ENCODE measurements around the gene CCNL1. TPM values are rescaled to one million over a fixed set of nuclear protein-coding genes. Genes with fewer than 3 reads are reported as not detected.
"Not testable (repeated sequence)": the region's sequence is repeated elsewhere in the genome, so short reads cannot be mapped to it uniquely, and the experiment has no call there.

CCNL1 gene
- total and polyA plus RNA-seq, 8 donors: 30.2 to 149 (median 43.5) TPM

GRCh38 chr3:157199841-157200240 lies 39.9 kb upstream of the CCNL1 start:
- WGBS, 2 donors: 65 to 82% methylated on average over 3 of the region's 3 CpGs
- Histone ChIP-seq H3K27me3 (no peaks in the 10 kb centered on the region), H3K36me3 (no peaks in the 10 kb centered on the region), H3K27ac (no peak overlapping the region), H3K4me1 (peaks cover 0 to 3% (median 0%) of the 10 kb centered on the region in 3 donors), H3K4me3 (no peak overlapping the region), H3K9me3 (no peaks in the 10 kb centered on the region)
- no peak for DNase-seq
- intact Hi-C loops (cut with DNase I): loop anchor here in 2 of 3 donors (10.0 kb wide), 1 partner anchor 295 kb away; no protein-coding TSS in a partner anchor
- no peak for ATAC-seq
- no peak for TF ChIP-seq CTCF (IDR thresholded peaks at IDR 0.05)
- FAIRE-seq: no peak

- Histone ChIP-seq H3K4me3 (no peak overlapping the region), H3K36me3 (no peaks in the 10 kb centered on the region), H3K9me3 (no peaks in the 10 kb centered on the region), H3K4me1 (no peaks in the 10 kb centered on the region), H3K27ac (no peak overlapping the region), H3K27me3 (no peaks in the 10 kb centered on the region)
- TF ChIP-seq CTCF (IDR thresholded peaks at IDR 0.05): no peak
- DNase-seq (no peak), FAIRE-seq (no peak), ATAC-seq (no peak)
- intact Hi-C loops (cut with DNase I): no loop called here
Observed at GRCh38 chr3:157195965-157196364, 36.0 kb upstream of the CCNL1 start.

- H3K27ac ChIP-seq; H3K4me3 ChIP-seq; DNase-seq; ATAC-seq; intact Hi-C loops (cut with DNase I); H3K27me3 ChIP-seq; H3K4me1 ChIP-seq; FAIRE-seq; H3K36me3 ChIP-seq; H3K9me3 ChIP-seq: not testable (repeated sequence)
- 92 to 94% methylated on average over 5 of the region's 5 CpGs for WGBS, 2 donors
Observed at GRCh38 chr3:157191149-157191548, 31.2 kb upstream of the CCNL1 start.

GRCh38 chr3:157190380-157190872 lies 30.5 kb upstream of the CCNL1 start:
- Histone ChIP-seq H3K4me1 (no peaks in the 10 kb centered on the region), H3K9me3 (no peaks in the 10 kb centered on the region), H3K27me3 (no peaks in the 10 kb centered on the region), H3K36me3 (no peaks in the 10 kb centered on the region), H3K27ac (no peak overlapping the region), H3K4me3 (no peak overlapping the region)
- WGBS, 2 donors: 49 to 63% methylated on average over 2 of the region's 2 CpGs
- no peak for ATAC-seq
- no peak for DNase-seq
- FAIRE-seq: no peak
- no peak for TF ChIP-seq CTCF (IDR thresholded peaks at IDR 0.05)
- intact Hi-C loops (cut with DNase I): no loop called here

- Histone ChIP-seq H3K27me3 (no peaks in the 10 kb centered on the region), H3K4me3 (no peak overlapping the region), H3K9me3 (no peaks in the 10 kb centered on the region), H3K27ac (no peak overlapping the region), H3K4me1 (no peaks in the 10 kb centered on the region), H3K36me3 (peaks cover 0 to 3% (median 0%) of the 10 kb centered on the region in 3 donors)
- intact Hi-C loops (cut with DNase I): no loop called here
- ATAC-seq (no peak), DNase-seq (no peak), FAIRE-seq (no peak)
- TF ChIP-seq CTCF (IDR thresholded peaks at IDR 0.05): no peak
Observed at GRCh38 chr3:157188391-157188790, 28.4 kb upstream of the CCNL1 start.
